MM.1S (cell line): ENCODE measurements around the gene NANOG.
"Not testable (repeated sequence)": the region's sequence is repeated elsewhere in the genome, so short reads cannot be mapped to it uniquely, and the experiment has no call there.

Experiments
- CTCF ChIP-seq: fragments of 300-600 bp; sonication (generic); IDR thresholded peaks from 2 replicates; pipeline ENCODE4 v1.5.1; 2016; ENCODE audit warnings: antibody characterized with exemption, low read length, mixed read lengths
- EZH2phosphoT487 ChIP-seq: fragments of 300-600 bp; sonication (generic); IDR thresholded peaks from 2 replicates; pipeline ENCODE4 v1.6.1; 2018; ENCODE audit warnings: antibody characterized with exemption, low read length

- not testable (repeated sequence) for TF ChIP-seq CTCF, EZH2phosphoT487
These were observed 36.6 kb downstream of the NANOG start for GRCh38 chr12:7825754-7826153.
